Endothelial cell of umbilical vein (primary cell): Measurements from ENCODE around the gene FAM114A2. TPM values are rescaled to one million over a fixed set of nuclear protein-coding genes. Genes with fewer than 3 reads are reported as not detected.

Source experiments
- BruUV-seq: library from RNA; stranded (reverse); fragments of 400-500 nt; replicated peaks from 2 replicates; lab custom pipeline; 2021; lab: Mats Ljungman, UMichigan
- CTCF ChIA-PET: fragments of 300-600, 350-600 bp; sonication (Branson Sonifier 250); formaldehyde crosslinking; loops from one replicate; lab custom pipeline; 2021; ENCODE audit warnings: antibody characterized with exemption, inconsistent platforms; lab: Charles Lee
- POLR2A ChIA-PET: fragments of 300-600, 350-600 bp; sonication (Branson Sonifier 250); formaldehyde crosslinking; loops from one replicate; lab custom pipeline; 2021; ENCODE audit warnings: antibody characterized with exemption, inconsistent platforms; lab: Charles Lee
- DNase-seq: peaks from one replicate; pipeline ENCODE4 v3.0.0-alpha.2; 2011; ENCODE audit warnings: low read depth, low spot score
- FAIRE-seq: peaks from 2 replicates; lab custom pipeline; 2011; peaks lifted over from hg19 to GRCh38; lab: Jason Lieb, UNC
- H2AFZ ChIP-seq: 2 replicates; pipeline ENCODE4 v1.6.0; 2012; ENCODE audit warnings: low read depth, low read length, control low read depth, inconsistent platforms
- H3K27ac ChIP-seq: 2 replicates; pipeline ENCODE4 v1.5.1; 2011; ENCODE audit warnings: low read depth, mild to moderate bottlenecking, control low read depth, low read length, moderate library complexity; ENCODE audit not compliant: insufficient read depth
- H3K27me3 ChIP-seq, 2 experiments: 2 replicates each; pipeline versions ENCODE4 v1.6.0 to v1.6.1; 2011; ENCODE audit warnings: low read length in 2 of 2, mixed read lengths in 1 of 2; ENCODE audit not compliant: control insufficient read depth in 2 of 2, insufficient read depth in 2 of 2
- H3K36me3 ChIP-seq, 2 experiments: 2 replicates in 1 of 2; 3 replicates in 1 of 2; pipeline ENCODE4 v1.5.1; 2011; ENCODE audit warnings: low read length in 2 of 2, mild to moderate bottlenecking in 1 of 2, moderate library complexity in 1 of 2; ENCODE audit not compliant: control insufficient read depth in 2 of 2, insufficient read depth in 2 of 2; ENCODE audit errors: extremely low read depth in 1 of 2
- H3K4me1 ChIP-seq: 3 replicates; pipeline ENCODE4 v1.5.1; 2011; ENCODE audit warnings: mild to moderate bottlenecking, low read length; ENCODE audit not compliant: control insufficient read depth, insufficient read depth; ENCODE audit errors: extremely low read depth
- H3K4me2 ChIP-seq: 2 replicates; pipeline ENCODE4 v1.6.1; 2011; ENCODE audit warnings: low read length, control low read depth, mixed read lengths; ENCODE audit not compliant: insufficient read depth
- H3K4me3 ChIP-seq, 3 experiments: fragments of 200-600 bp in 1 of 3; sonication (generic), shearing (Covaris generic) in 1 of 3; replicated peaks in 1 of 3; 2 replicates each; pipeline ENCODE4 v1.5.1; 2011 to 2016; ENCODE audit warnings: control low read depth in 3 of 3, low read length in 3 of 3, mild to moderate bottlenecking in 2 of 3, inconsistent platforms in 1 of 3, low read depth in 1 of 3, moderate library complexity in 1 of 3; ENCODE audit not compliant: insufficient read depth in 1 of 3
- H3K79me2 ChIP-seq: 2 replicates; pipeline ENCODE4 v1.6.0; 2012; ENCODE audit warnings: low read length, inconsistent platforms; ENCODE audit not compliant: control insufficient read depth, insufficient read depth
- H3K9ac ChIP-seq: replicated peaks from 2 replicates; pipeline ENCODE3; 2011; ENCODE audit warnings: low read length, control low read depth; ENCODE audit not compliant: insufficient read depth; ENCODE audit errors: extremely low read depth
- H3K9me1 ChIP-seq: replicated peaks from 3 replicates; pipeline ENCODE4 v1.6.0; 2011; ENCODE audit warnings: mild to moderate bottlenecking, low read length; ENCODE audit not compliant: control insufficient read depth, insufficient read depth; ENCODE audit errors: extremely low read depth
- H3K9me3 ChIP-seq: replicated peaks from 2 replicates; pipeline ENCODE4 v1.5.1; 2012; ENCODE audit warnings: low read length, inconsistent platforms; ENCODE audit not compliant: control insufficient read depth, insufficient read depth
- H4K20me1 ChIP-seq: replicated peaks from 2 replicates; pipeline ENCODE3; 2011; ENCODE audit warnings: mild to moderate bottlenecking, low read length; ENCODE audit not compliant: control insufficient read depth, insufficient read depth; ENCODE audit errors: extremely low read depth
- EZH2 ChIP-seq: IDR thresholded peaks from 2 replicates; pipeline ENCODE4 v1.6.1; 2012; ENCODE audit warnings: borderline replicate concordance, low read depth, mild to moderate bottlenecking, moderate library complexity, low read length, inconsistent platforms; ENCODE audit not compliant: severe bottlenecking
- FOS ChIP-seq: IDR thresholded peaks from 2 replicates; pipeline ENCODE4 v1.6.1; 2011; ENCODE audit warnings: mild to moderate bottlenecking, low read length, moderate library complexity, borderline replicate concordance; ENCODE audit not compliant: insufficient read depth
- GATA2 ChIP-seq: IDR thresholded peaks from 2 replicates; pipeline ENCODE4 v1.7.0; 2011; ENCODE audit warnings: low read depth, mild to moderate bottlenecking, moderate library complexity, mixed read lengths, low read length; ENCODE audit not compliant: insufficient read length, insufficient read depth
- JUN ChIP-seq: IDR thresholded peaks from 2 replicates; pipeline ENCODE4 v1.6.1; 2011; ENCODE audit warnings: borderline replicate concordance, low read depth; ENCODE audit not compliant: insufficient read length, insufficient read depth
- MYC ChIP-seq: IDR thresholded peaks from one replicate; pipeline ENCODE4 v1.6.1; 2011; ENCODE audit warnings: mild to moderate bottlenecking, low read depth, low read length
- POLR2A ChIP-seq: IDR thresholded peaks from 2 replicates; pipeline ENCODE4 v1.6.1; 2012; ENCODE audit warnings: low read depth, mild to moderate bottlenecking, control low read depth, low read length
- POLR2AphosphoS5 ChIP-seq: IDR thresholded peaks from 2 replicates; pipeline ENCODE4 v1.6.1; 2012; ENCODE audit warnings: low read depth, mild to moderate bottlenecking, control low read depth, low read length, moderate library complexity; ENCODE audit not compliant: insufficient read depth
- dilution Hi-C: fragments of 300-500 bp; cut with MboI; formaldehyde crosslinking; loops from one replicate; pipeline ENCODE4 v1.15.0; 2019; ENCODE audit warnings: low sequenced_read_pairs; ENCODE audit not compliant: extremely low pct_ligation_motif_present
- intact Hi-C: fragments of 100-400 bp; cut with micrococcal nuclease; formaldehyde crosslinking; loops from one replicate; pipeline ENCODE4 v1.10.0; 2022
- polyA plus RNA-seq, 4 experiments: library from polyadenylated mRNA; depleted of rRNA in 3 of 4; stranded (reverse) in 3 of 4; unstranded in 1 of 4; fragments of >200 nt; gene quantifications; 2 replicates each; pipeline versions ENCODE4 v1.2.1 to v1.2.3, GENCODE V29; 2011 to 2012; ENCODE audit warnings: missing spikeins in 1 of 4
- total RNA-seq: library from RNA; stranded (reverse); gene quantifications from 2 replicates; pipeline ENCODE4 v1.2.3, GENCODE V29; 2021
- TF ChIP-seq, protein P1 (sequence below), 2 donors: IDR thresholded peaks; 1 replicate in 1 of 2; 2 replicates in 1 of 2; pipeline ENCODE4 v1.5.1; 2011; ENCODE audit warnings: low read length in 2 of 2, mild to moderate bottlenecking in 2 of 2, moderate library complexity in 2 of 2, control low read depth in 1 of 2, inconsistent platforms in 1 of 2, low read depth in 1 of 2; ENCODE audit not compliant: insufficient read depth in 1 of 2; ENCODE audit errors: extremely low read depth in 1 of 2
- TF ChIP-seq, protein P2 (sequence below): IDR thresholded peaks from 2 replicates; pipeline ENCODE4 v1.6.1; 2011; ENCODE audit not compliant: insufficient read depth, insufficient read length

The FAM114A2 gene
- total and polyA plus RNA-seq, 2 donors (not counting 3 experiments of a cell fraction or from before 2014, with no cell fraction given): 9.6 to 31.3 TPM

DNA sequence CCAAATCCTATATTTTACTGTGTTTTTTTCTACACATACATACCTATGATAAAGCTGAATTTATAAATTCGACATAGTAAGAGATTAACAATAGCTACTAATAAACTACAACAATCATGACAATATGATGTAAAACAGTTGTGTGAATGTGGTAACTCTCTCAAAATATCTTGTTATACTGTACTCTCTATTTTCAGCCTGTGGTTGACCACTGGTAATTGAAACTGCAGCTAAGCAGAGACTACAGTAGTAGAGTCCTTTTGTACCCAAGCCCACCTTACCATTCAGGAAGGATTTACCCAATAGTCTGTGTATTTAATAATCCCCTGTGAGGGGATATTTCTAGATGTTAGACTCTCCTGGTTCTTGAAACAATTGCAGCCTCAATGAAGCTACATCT lies 86.7 kb downstream of the FAM114A2 start:
- DNase-seq: no peak
- Histone ChIP-seq H3K9me3 (no peaks in the 10 kb centered on the region), H3K9me1 (no peaks in the 10 kb centered on the region), H3K4me3 (no peak overlapping the region), H3K4me1 (no peaks in the 10 kb centered on the region), H3K79me2 (no peaks in the 10 kb centered on the region), H2AFZ (no peak overlapping the region), H4K20me1 (no peaks in the 10 kb centered on the region), H3K9ac (no peak overlapping the region), H3K4me2 (no peak overlapping the region), H3K27me3 (no peaks in the 10 kb centered on the region), H3K27ac (no peak overlapping the region), H3K36me3 (no peaks in the 10 kb centered on the region)
- no TSS peak for BruUV-seq
- dilution Hi-C loops: no loop called here
- TF ChIP-seq FOS: no peak
- TF ChIP-seq JUN: no peak
- TF ChIP-seq, protein P1, sequence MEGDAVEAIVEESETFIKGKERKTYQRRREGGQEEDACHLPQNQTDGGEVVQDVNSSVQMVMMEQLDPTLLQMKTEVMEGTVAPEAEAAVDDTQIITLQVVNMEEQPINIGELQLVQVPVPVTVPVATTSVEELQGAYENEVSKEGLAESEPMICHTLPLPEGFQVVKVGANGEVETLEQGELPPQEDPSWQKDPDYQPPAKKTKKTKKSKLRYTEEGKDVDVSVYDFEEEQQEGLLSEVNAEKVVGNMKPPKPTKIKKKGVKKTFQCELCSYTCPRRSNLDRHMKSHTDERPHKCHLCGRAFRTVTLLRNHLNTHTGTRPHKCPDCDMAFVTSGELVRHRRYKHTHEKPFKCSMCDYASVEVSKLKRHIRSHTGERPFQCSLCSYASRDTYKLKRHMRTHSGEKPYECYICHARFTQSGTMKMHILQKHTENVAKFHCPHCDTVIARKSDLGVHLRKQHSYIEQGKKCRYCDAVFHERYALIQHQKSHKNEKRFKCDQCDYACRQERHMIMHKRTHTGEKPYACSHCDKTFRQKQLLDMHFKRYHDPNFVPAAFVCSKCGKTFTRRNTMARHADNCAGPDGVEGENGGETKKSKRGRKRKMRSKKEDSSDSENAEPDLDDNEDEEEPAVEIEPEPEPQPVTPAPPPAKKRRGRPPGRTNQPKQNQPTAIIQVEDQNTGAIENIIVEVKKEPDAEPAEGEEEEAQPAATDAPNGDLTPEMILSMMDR (IDR thresholded peaks at IDR 0.05; ENCODE audit: extremely low read depth in 1 of 2, insufficient read depth in 1 of 2, low read depth in 1 of 2, low read length in 2 of 2): no peak
- no peak for TF ChIP-seq POLR2AphosphoS5
- TF ChIP-seq MYC: no peak
- TF ChIP-seq EZH2: no peak
- no peak for TF ChIP-seq POLR2A
- TF ChIP-seq, protein P2, sequence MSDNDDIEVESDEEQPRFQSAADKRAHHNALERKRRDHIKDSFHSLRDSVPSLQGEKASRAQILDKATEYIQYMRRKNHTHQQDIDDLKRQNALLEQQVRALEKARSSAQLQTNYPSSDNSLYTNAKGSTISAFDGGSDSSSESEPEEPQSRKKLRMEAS: no peak
- TF ChIP-seq GATA2: no peak
- ChIA-PET CTCF (interaction anchor here (1.0 to 2.0 kb wide), 3 partner anchors 13 to 455 kb away, joined by 4 to 6 read pairs (median 6); no protein-coding TSS in a partner anchor), POLR2A (no interaction called here)
- no peak for FAIRE-seq
- intact Hi-C loops: no loop called here
